ENCODE measurements around the gene FAF2.

FAF2 gene

GRCh38 chr5:176501333-176501732, 53.1 kb downstream of the FAF2 start:
- DNase-seq (ENCODE audit: low read depth in 2 of 2), result no peak

- no peak for DNase-seq (ENCODE audit: low read depth in 2 of 2)
Measured at GRCh38 chr5:176503496-176503895, 55.3 kb downstream of the FAF2 start.

- no peak for DNase-seq (ENCODE audit: low read depth in 2 of 2)
Measured at GRCh38 chr5:176507911-176508310, 59.7 kb downstream of the FAF2 start.

- DNase-seq (ENCODE audit: low read depth in 2 of 2), result no peak
Measured at GRCh38 chr5:176508603-176509002, 60.4 kb downstream of the FAF2 start.

- DNase-seq (ENCODE audit: low read depth in 2 of 2), result no peak
Measured at GRCh38 chr5:176513788-176514187, 65.6 kb downstream of the FAF2 start.

GRCh38 chr5:176514244-176514950, 66.2 kb downstream of the FAF2 start:
- DNase-seq (ENCODE audit: low read depth in 2 of 2), result no peak

GRCh38 chr5:176515396-176515795, 67.2 kb downstream of the FAF2 start:
- no peak for DNase-seq (ENCODE audit: low read depth in 2 of 2)

- DNase-seq (ENCODE audit: low read depth in 2 of 2), result no peak
Measured at GRCh38 chr5:176517053-176517661, 69.0 kb downstream of the FAF2 start.

- DNase-seq (ENCODE audit: low read depth in 2 of 2), result no peak
Measured at GRCh38 chr5:176519810-176520720, 71.9 kb downstream of the FAF2 start.

- DNase-seq (ENCODE audit: low read depth in 2 of 2), result no peak
Measured at GRCh38 chr5:176521286-176521685, 73.1 kb downstream of the FAF2 start.

GRCh38 chr5:176521699-176522263, 73.6 kb downstream of the FAF2 start:
- DNase-seq (ENCODE audit: low read depth in 2 of 2), result no peak

GRCh38 chr5:176524138-176524537, 76.0 kb downstream of the FAF2 start:
- no peak for DNase-seq (ENCODE audit: low read depth in 2 of 2)

GRCh38 chr5:176524987-176525386, 76.8 kb downstream of the FAF2 start:
- DNase-seq (ENCODE audit: low read depth in 2 of 2), result no peak

- no peak for DNase-seq (ENCODE audit: low read depth in 2 of 2)
Measured at GRCh38 chr5:176525677-176526076, 77.5 kb downstream of the FAF2 start.

- DNase-seq (ENCODE audit: low read depth in 2 of 2), result no peak
Measured at GRCh38 chr5:176526462-176526861, 78.3 kb downstream of the FAF2 start.

- DNase-seq (ENCODE audit: low read depth in 2 of 2), result no peak
Measured at GRCh38 chr5:176527246-176528222, 79.3 kb downstream of the FAF2 start.

GRCh38 chr5:176528301-176528700, 80.1 kb downstream of the FAF2 start:
- no peak for DNase-seq (ENCODE audit: low read depth in 2 of 2)

- DNase-seq (ENCODE audit: low read depth in 2 of 2), result no peak
Measured at GRCh38 chr5:176528761-176529115, 80.6 kb downstream of the FAF2 start.

- no peak for DNase-seq (ENCODE audit: low read depth in 2 of 2)
Measured at GRCh38 chr5:176529116-176529740, 81.0 kb downstream of the FAF2 start.

GRCh38 chr5:176529741-176530141, 81.6 kb downstream of the FAF2 start:
- DNase-seq (ENCODE audit: low read depth in 2 of 2), result no peak
